Brain pericyte (primary cell): Measurements from ENCODE around the gene DDIT3.

Experiments
- DNase-seq: peaks from one replicate; pipeline ENCODE4 v3.0.0-alpha.2; 2012; ENCODE audit warnings: low read depth, low spot score

Gene DDIT3

DNA sequence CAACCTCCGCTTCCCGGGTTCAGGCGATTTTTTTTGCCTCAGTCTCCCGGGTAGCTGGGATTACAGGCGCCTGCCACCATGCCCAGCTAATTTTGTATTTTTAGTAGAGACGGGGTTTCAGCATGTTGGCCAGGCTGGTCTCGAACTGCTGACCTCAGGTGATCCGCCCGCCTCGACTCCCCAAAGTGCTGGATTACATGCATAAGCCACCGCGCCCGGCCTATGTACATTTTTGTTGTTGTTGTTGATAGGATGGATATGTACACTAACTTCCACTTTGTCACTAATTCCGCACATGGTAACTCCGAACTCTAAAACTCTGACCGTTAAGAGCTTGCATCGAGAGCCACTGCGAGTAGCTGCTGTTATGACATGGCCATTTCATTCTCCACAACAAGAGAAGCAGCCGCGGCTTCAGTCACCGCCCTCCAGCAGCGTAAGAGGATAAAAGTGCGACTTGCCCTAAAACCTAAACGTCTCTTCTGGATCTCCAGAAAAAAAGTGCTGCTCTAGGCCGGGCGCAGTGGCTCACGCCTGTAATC lies 33.2 kb downstream of the DDIT3 start:
- no peak for DNase-seq

DNA sequence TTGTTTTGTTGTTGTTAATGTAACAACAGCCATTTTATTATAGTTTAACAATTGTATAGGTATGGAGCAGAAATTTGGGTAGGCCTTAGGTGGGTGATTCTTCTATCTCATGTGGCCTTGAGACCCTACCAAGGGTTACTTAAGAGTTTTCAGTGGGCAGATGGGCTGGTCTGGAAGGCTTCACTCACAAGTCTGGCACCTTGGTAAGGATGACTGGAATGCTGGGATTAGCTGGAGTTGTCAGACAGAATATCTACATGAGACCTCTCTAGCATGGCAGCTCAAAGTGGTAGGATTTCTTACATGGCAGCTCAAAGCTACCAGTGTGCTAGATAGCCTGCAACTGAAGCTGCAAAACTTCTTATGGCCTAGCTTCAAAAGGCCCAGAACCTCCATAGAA lies 34.6 kb downstream of the DDIT3 start:
- DNase-seq, result no peak

DNA sequence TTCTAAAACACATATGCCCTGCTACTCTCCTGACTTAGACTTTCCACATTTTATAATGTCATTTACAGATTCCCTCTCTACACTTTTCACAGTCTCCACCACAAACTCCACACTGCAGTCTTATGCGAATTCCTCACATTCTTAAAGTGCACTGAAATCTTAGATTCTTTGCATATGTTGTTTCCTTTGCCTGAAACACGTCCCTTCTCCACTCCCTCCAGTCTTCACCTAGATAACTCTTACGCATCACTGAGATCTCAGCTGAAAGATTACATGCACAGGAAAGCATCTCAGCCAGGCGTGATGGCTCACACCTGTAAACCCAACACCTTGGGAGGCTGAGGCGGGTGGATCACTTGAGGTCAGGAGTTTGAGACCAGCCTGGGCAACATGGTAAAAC lies 36.8 kb downstream of the DDIT3 start:
- DNase-seq, result no peak

DNA sequence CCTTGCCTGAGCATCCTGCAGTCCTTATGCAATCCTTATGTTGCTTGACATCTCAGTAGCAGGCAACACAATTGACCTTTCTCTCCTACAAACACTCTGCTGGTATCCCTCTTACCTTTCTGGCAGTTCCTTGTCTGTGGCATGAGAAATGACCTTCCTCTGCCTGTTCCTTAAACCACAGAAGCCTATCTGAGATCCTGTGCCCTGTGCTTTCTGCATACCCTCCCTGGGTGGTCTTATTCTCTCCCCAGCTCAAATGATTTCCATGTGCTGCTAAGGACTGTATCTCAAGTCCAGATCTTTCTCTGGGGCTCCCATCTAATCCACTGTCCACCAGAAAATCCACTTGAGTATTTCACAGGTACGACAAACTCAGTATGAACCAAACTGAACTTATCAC lies 38.6 kb downstream of the DDIT3 start:
- no peak for DNase-seq

DNA sequence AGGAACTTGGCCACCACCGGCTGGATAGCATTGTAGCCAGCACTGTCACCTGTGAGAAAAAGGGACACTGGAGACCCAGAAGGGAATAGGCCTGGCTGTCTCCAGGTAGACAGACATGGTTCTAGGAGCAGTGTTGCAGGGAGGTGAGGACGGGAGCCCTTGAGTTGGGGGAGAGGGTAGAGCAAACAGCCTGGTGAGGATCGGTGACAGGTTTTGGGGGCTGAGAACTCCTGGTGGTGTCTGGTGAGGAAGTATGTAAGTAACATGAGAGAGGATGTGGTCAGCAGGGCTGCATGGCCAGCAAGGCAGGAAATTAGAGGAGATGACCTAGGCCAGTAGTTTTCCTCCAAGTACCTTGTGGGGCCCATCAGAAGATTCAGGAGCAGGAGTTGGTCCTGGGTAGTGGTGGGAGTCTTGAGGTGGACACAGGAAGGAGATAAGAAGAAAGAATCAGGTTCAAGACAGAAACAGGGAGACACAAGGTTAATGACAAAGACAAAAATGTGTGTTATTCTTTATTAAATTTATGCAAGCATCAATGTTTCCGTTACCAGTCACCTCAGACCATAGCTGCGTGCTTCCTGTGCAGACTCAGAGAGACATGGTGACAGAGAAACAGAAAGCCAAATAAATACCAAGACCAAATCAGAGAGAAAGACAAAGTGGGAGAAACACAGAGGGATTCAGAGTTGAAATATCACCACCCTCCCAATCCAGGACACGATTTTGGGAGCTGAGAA lies 40.8 kb downstream of the DDIT3 start, which contains the start of gene ARHGAP9:
Gene ARHGAP9 (minus strand): TSS at position 491 of the 740 bp plus-strand sequence. CDS start 460 bp downstream, at position 31.
- DNase-seq, result no peak

DNA sequence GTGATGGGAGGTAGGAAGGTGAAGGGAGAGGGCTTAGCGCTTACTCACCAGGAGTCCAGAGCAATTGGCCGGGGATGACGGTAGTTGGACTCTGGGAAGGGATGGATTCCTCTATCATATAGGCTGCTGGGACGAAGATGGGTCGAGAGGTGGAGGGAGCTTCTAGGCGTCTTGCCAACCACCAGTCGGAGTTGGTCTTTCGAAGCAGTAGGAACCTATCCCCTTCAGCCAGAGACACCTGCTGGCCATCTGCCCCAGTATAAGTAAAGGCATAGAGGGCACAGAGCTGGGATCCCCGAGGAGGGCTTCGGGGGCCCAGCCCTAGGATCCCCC lies 41.3 kb downstream of the DDIT3 start:
- DNase-seq, result no peak

DNA sequence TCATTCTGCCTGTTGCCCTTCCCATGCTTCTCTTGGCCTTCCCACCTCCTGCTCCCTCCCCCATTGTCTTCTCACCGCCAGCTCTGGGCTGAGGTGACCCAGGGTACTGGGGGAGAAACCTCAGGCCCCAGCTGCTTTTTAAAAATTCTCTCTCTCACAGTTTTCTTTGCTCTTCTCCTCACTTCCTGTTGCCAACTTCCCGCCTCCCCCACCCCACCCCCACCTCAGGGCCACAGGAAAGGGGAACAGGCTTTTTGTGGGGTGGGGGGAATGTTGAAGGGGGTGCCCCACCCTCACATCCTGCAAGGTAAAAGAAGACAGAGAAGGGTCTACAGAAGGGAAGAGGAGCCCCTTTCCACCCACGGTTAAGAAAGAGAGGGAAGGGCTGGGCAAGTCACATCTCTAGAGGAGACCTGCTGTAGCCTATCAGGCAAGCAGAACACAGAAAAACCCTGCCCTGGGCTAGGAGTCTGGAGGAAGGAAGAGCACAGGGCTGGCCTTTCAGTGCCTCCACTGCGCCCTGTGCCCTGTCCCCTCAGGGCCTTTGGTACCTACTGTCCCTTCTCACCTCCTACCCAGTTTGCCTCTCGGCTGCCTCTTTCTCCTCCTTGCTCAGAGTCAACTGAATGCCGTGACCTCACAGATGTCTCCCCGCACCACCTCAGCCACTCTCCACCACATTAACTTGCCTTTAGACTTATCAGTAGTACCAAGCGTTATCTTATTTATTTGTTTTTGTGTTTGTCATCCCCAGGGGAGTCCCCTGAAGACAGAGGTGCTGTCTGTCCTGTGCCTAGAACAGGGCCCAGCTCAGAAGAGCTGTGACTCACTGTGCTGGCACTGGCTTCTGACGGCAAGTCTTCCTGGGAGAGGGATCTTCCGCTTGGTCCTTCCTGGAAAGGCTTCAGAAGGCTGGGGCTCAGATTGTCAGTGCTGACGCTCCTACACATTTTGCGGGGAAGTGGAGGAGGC lies 42.3 kb downstream of the DDIT3 start:
- DNase-seq, result no peak

DNA sequence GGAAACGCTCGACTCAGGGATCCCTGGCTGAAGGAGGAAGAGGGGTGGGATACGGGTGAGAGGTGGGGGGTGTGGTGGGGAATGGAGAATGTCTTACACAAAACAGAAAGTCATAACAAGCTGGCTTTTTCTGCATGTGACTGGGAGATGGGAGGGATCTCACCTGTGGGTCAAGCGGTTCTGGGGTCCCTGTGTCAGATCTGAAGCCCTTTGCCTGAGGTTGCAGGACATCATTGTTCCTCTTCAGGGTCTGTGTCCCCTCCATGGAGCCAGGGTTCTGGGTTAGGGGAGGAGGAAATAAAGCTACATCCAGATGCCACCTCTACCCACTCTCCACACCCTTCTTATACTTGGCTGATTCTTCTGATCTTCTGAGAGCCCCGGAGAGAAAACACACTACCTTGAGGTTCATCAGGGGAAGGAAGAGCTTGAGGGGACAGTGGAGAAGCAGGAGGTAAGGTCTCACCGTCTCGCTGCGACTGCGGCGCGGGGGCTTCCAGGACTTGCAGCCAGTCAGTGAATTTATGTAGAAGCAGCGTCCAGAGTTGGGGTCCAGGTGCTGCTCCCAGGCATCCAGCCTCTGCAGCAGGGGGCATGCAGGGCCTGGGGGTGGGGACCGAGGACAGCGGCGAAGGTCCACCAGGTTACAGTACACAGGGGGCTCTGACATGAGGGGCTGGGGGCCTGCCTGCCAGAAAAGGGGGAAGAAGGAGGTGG lies 43.2 kb downstream of the DDIT3 start:
- no peak for DNase-seq

DNA sequence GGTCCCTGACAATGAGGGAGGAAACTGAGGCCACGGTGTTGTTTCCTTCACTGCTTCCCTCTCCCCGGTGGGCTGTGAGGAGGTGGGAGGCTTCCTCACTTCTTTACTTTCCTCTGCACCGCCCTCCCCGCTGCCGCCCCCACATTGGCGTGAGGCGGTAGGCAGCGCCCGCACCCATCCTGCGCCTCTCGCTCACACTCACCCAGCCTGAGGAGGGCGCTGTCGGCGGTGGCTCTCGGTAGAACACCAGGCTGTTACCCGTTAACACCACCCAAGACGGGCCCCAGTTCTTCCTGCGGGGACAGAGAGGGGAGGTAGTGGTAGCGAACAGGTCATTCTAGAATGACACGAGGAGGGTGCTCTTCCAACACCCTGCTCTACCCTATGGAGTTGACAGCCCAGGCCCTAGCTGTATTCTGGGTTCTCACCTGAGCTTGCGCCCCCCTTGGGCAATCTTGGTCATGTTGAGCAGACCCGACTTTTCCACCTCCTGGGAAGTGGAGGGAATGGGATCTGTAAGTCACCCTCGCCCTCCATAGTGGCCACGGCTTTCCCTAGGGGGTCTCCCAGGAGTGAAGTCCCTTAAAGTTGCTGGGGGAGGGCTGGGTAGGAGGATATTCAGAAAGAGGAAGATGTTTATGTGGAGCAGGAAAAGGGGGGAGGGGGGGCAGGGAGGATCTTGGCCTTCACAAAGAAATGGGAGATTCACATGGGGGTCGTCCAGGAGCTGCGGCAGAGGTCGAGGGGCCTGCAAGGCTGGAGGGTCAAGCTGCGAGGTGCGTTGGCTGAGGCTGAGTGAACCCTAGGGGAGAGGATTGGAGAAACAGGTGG lies 43.9 kb downstream of the DDIT3 start:
- DNase-seq, result no peak

DNA sequence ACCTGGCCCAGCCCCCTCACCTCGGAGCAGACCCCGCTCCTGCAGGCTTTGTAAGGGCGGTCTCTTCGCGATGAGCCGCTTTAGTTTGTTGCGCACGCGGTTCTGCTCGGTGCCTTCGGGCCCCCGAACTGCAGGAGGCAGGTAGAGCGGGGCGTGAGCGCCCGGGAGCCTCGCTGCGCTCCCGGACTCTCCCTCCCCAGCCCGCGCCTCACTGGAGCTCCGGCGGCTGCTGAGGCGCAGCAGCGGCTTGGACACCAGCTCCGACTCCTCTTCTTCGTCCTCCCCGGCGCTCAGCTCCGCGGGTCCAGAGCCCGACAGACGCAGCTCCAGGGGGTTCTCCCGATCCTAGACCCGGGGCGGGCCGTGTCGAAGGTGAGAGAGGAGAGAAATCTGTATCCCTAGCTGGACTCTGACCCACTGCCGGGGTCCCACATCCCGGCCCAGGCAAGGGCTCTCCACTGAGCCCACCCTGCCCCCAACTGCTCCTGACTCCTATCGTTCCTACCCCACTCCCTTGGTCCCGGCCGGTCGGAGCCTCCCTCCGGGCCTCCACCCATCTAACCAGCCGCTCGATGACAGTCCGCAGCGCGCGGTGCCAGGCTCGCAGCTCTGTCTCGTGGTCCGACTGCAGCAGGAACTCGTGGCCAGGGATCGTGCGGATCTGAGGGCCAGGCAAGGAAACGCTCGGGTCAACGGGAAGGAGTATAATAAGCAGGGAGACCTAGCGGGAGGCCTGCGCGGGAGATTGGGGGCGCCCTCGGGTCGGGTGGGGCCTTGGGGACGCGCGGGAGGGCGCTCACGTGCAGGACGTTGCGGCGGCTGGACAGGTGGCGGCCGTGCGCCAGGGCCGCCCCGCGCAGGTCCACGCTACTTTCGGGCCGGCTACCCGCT lies 44.8 kb downstream of the DDIT3 start:
- DNase-seq, result no peak

DNA sequence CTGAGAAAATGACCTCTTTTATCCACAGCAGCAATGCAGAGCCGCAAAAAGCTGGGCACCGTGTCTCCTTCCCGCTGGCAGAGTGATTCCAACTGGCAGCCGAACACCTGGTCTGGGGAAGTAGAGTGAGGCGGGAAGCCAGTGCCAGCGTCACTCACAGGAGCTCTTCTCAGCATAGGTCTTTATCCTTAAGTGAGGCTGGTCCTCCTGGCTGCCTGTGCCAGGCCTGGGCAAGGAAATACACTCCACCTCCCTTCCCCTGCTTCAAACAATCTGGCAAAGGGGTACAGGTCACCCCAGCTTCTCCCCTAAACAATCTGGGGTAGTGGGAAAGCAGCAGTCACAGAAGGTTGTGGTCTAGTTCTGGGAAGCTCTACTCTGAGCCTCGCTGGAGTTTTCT lies 45.5 kb downstream of the DDIT3 start:
- DNase-seq, result no peak

DNA sequence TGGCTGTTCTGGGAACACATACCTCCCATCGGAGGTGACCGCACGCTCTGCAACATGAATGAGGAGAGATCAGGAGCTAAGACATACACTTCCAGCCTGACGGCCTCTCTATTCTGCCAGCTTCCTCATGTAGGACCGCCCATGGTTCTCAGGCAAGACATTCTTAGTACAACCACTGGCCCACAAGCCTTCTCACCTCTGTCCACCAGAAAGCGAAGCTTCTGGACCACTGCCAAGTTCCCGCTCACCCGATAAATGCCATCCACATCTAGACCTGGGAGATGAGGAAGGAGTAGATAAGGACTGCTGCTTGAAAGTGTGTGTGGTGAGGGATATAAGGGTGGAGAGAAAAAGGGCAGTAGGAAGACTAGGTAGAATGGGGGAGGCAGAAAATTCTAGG lies 45.9 kb downstream of the DDIT3 start:
- no peak for DNase-seq

DNA sequence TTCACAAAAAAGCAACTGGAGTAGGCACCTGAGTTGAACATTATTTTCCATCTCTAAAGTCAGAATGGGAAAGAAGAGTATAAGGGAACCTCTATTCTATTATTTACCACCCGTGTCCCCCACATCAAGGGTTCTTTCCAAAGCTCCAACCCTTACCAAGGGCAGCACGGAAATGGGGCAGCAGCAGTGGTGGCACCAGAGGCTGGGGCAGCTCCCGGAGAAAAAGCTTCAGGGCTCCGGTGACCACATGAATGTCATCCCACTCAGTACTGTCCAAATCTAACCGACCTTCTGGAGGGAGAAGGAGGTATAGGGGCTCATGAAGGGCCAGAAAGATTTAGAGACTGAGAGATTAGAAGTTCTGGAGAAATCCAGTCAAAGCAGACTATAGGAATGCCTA lies 46.4 kb downstream of the DDIT3 start:
- DNase-seq, result no peak

DNA sequence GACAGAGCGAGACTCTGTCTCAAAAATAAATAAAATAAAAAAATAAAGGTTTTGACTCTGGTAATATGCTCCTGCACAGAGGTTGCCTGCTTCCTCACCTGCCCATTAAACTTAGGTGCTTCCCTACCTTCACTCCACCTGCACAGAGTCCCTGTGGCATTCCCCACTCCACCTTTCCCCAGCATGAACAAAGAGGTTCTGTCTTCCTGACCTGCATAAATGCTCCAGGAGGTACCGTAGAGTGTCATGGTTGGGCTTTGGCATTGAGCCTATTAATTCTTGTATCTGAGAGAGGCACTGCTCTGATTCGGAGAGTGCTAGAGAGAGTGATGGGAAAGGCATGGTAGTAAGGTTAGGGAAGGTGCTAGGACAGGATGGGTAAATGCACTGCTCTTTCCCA lies 46.9 kb downstream of the DDIT3 start:
- no peak for DNase-seq

DNA sequence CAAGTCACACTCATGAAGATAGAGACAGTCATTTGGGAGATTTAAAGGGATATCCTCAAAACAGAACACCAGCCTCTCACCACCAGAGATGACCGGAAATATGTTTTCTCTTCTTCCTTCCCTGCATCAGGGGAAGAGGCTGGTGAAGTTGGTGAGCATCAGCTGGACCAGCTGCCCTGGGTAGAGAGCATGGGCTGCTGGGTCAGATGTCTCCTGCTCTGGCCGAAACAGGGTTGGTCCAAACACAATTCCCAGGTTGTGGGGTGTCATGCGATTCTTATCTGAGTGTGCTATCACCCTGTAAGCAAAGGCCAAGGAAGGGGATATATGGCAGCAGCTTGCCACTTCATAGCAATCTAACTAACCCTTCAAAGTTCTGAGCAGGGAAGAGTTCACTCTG lies 47.9 kb downstream of the DDIT3 start:
- no peak for DNase-seq

DNA sequence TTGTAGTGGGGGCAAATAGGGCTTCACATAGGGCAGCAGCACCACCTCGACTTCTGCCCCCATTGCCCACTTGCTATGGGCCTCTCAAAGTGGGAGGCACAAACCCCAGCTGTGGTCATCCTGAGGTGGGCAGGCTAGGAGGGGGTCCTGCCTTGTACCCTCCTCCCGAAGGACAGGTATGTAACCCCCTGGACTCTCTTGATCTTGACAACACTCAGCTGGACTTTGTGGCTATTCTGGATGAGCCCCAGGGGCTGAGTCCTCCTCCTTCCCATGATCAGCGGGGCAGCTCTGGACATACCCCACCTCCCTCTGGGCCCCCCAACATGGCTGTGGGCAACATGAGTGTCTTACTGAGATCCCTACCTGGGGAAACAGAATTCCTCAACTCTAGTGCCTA lies 48.7 kb downstream of the DDIT3 start:
- no peak for DNase-seq

DNA sequence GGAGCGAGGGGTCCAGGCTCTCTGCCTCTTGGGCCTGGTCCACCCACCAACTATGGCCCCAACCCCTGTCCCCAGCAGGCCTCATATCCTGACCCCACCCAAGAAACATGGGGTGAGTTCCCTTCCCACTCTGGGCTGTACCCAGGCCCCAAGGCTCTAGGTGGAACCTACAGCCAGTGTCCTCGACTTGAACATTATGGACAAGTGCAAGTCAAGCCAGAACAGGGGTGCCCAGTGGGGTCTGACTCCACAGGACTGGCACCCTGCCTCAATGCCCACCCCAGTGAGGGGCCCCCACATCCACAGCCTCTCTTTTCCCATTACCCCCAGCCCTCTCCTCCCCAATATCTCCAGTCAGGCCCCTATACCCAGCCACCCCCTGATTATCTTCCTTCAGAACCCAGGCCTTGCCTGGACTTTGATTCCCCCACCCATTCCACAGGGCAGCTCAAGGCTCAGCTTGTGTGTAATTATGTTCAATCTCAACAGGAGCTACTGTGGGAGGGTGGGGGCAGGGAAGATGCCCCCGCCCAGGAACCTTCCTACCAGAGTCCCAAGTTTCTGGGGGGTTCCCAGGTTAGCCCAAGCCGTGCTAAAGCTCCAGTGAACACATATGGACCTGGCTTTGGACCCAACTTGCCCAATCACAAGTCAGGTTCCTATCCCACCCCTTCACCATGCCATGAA lies 49.2 kb downstream of the DDIT3 start:
- no peak for DNase-seq

DNA sequence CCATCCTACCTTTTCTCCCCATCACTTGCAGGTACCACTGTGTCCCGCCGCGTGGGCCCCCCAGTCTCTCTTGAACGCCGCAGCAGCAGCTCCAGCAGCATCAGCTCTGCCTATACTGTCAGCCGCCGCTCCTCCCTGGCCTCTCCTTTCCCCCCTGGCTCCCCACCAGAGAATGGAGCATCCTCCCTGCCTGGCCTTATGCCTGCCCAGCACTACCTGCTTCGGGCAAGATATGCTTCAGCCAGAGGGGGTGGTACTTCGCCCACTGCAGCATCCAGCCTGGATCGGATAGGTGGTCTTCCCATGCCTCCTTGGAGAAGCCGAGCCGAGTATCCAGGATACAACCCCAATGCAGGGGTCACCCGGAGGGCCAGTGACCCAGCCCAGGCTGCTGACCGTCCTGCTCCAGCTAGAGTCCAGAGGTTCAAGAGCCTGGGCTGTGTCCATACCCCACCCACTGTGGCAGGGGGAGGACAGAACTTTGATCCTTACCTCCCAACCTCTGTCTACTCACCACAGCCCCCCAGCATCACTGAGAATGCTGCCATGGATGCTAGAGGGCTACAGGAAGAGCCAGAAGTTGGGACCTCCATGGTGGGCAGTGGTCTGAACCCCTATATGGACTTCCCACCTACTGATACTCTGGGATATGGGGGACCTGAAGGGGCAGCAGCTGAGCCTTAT lies 49.9 kb downstream of the DDIT3 start:
- DNase-seq, result no peak
